GM18517 (cell line): ENCODE measurements around the gene GMPPA.

Source experiments
- ATAC-seq: cut with Tn5 transposase; IDR thresholded peaks from one replicate; pipeline ENCODE4 v1.9.1; 2021; ENCODE audit warnings: mild to moderate bottlenecking, moderate library complexity; ENCODE audit not compliant: unreplicated experiment

GMPPA gene

DNA sequence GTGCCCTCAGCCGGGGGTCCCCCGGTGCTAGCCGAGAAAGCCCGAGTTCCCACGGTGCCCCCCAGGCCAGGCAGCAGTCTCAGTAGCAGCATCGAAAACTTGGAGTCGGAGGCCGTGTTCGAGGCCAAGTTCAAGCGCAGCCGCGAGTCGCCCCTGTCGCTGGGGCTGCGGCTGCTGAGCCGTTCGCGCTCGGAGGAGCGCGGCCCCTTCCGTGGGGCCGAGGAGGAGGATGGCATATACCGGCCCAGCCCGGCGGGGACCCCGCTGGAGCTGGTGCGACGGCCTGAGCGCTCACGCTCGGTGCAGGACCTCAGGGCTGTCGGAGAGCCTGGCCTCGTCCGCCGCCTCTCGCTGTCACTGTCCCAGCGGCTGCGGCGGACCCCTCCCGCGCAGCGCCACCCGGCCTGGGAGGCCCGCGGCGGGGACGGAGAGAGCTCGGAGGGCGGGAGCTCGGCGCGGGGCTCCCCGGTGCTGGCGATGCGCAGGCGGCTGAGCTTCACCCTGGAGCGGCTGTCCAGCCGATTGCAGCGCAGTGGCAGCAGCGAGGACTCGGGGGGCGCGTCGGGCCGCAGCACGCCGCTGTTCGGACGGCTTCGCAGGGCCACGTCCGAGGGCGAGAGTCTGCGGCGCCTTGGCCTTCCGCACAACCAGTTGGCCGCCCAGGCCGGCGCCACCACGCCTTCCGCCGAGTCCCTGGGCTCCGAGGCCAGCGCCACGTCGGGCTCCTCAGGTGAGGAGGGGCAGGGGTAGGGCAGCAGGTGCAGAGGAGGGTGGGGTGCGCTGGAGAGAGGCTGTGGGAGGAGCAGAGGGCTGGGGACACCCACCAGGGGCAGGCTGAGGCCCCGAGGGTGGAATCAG, 14.1 kb upstream of the GMPPA start:
- no peak for ATAC-seq

GRCh38 chr2:219485201-219485580, 13.5 kb upstream of the GMPPA start:
- ATAC-seq = no peak

GRCh38 chr2:219486380-219486959, 12.2 kb upstream of the GMPPA start:
- no peak for ATAC-seq

DNA sequence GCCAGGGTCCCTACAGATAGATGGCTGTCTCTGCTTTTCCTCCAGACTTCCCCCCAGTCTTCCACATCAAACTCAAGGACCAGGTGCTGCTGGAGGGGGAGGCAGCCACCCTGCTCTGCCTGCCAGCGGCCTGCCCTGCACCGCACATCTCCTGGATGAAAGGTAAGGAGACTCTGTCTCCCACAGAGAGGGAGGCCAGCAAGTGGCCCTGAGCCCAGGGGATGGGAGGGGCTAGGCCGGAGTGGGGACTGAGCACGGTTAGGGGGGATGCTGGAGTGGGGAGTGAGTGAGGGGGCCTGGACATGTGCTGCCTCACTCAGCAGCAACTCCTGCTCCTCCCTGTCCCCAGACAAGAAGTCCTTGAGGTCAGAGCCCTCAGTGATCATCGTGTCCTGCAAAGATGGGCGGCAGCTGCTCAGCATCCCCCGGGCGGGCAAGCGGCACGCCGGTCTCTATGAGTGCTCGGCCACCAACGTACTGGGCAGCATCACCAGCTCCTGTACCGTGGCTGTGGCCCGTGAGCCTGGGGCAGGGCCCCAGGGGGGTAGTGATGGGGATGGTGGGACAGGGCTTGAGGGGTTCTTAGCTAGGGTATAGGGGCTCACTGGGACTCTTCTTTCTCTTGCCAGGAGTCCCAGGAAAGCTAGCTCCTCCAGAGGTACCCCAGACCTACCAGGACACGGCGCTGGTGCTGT, 10.4 kb upstream of the GMPPA start:
- ATAC-seq = no peak

GRCh38 chr2:219488844-219489194, 9.9 kb upstream of the GMPPA start:
- ATAC-seq = no peak

GRCh38 chr2:219489315-219489714, 9.4 kb upstream of the GMPPA start:
- ATAC-seq = no peak

GRCh38 chr2:219490186-219490585, 8.5 kb upstream of the GMPPA start:
- ATAC-seq = no peak

DNA sequence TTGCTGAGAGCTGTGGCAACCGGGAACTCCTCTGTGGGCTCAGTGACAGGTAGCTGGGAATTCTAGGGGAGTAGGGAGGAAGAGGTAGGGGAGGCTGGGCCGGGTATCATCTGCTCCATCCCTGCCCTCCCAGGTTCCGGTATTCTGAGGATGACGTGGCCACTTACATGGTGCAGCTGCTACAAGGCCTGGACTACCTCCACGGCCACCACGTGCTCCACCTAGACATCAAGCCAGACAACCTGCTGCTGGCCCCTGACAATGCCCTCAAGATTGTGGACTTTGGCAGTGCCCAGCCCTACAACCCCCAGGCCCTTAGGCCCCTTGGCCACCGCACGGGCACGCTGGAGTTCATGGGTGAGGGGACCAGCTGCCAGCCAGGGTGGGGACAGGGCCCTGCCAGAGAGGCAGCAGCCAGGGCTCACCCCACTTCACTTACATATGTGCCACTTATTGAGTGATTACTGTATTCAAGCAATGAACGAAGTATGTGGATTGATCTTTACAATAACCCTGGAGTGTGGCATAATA, 8.0 kb upstream of the GMPPA start:
- ATAC-seq = no peak

GRCh38 chr2:219491278-219491963, 7.3 kb upstream of the GMPPA start:
- no peak for ATAC-seq

- no peak for ATAC-seq
Measured at GRCh38 chr2:219492575-219492974, 6.1 kb upstream of the GMPPA start.

- ATAC-seq = no peak
Measured at GRCh38 chr2:219493086-219493485, 5.6 kb upstream of the GMPPA start.

GRCh38 chr2:219494952-219495530, 3.6 kb upstream of the GMPPA start:
- ATAC-seq = no peak

- ATAC-seq = no peak
Measured at GRCh38 chr2:219495531-219496122, 3.1 kb upstream of the GMPPA start.

- ATAC-seq = no peak
Measured at GRCh38 chr2:219496247-219496824, 2.4 kb upstream of the GMPPA start.

GRCh38 chr2:219496825-219497494, 1.7 kb upstream of the GMPPA start:
- no peak for ATAC-seq

- ATAC-seq = no peak
Measured at GRCh38 chr2:219497495-219498279, 1.0 kb upstream of the GMPPA start.

DNA sequence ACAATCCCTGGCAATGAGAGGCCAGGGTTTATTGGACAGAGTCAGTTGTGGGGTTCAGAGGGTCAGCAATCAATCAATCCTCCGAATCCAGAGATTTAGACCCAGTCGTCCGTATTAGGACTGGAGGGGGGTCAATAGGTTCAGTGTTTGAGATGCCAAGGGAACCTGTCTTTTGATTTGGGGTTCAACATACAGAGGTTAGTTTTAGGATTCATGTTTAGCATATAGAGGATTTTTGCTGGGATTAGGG, 292 bp downstream of the GMPPA start:
- ATAC-seq = peak; percentile 7

DNA sequence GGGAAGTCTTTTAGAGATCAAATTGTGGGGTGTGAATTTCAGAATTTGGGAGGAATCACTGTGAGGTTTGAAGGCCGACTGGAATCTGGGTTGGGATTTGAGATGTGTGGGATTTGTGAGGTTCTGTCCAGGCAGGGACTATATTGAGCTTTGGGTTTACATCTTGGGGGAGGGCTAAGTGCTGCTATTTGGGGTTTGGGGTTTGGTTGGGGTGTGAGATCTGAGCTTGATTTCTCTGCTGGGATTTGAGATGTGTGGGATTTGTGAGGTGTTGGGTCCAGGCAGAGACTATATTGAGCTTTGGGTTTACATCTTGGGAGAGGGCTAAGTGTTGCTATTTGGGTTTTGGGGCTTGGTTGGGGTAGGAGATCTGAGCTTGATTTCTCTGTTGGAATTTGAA, 864 bp downstream of the GMPPA start:
- no peak for ATAC-seq

DNA sequence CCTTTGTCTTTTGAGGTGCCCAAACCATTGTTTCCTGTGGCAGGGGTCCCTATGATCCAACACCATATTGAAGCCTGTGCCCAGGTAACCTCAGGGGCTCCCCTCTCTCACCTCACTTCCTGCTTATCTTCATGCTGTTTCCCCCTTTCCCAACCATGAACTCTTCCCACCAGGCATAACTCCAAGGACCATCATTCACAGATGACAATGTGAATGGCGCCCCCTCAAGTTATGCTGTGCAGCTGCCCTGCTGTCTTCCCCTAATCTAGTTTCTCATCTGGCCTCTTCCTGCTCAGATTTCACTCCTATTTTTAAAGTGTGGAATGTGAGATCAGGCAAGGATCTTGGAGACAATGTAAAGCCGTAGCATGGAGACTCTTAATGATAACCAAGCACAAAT, 1.4 kb downstream of the GMPPA start:
- no peak for ATAC-seq
